HepG2 (cell line): Measurements from ENCODE around the gene PPP2R1B. TPM values are rescaled to one million over a fixed set of nuclear protein-coding genes. Genes with fewer than 3 reads are reported as not detected.

ENCODE experiments used
- AKNA ChIP-seq: sonication (generic); formaldehyde crosslinking; IDR thresholded peaks from 2 replicates; pipeline ENCODE4 v1.4.0; 2020; ENCODE audit warnings: missing genetic modification reagents, borderline replicate concordance
- FUBP1 ChIP-seq: sonication (generic); formaldehyde crosslinking; IDR thresholded peaks from 2 replicates; pipeline ENCODE4 v1.5.1; 2020; ENCODE audit warnings: missing genetic modification reagents, mild to moderate bottlenecking, borderline replicate concordance
- HNF4G ChIP-seq, 2 experiments: sonication (generic) in 1 of 2; formaldehyde crosslinking in 1 of 2; IDR thresholded peaks; 2 replicates each; pipeline versions ENCODE4 v1.4.0 to v1.6.1; 2011 to 2020; ENCODE audit warnings: borderline replicate concordance in 2 of 2, low read depth in 2 of 2, mild to moderate bottlenecking in 2 of 2, low read length in 1 of 2, missing genetic modification reagents in 1 of 2, moderate library complexity in 1 of 2
- MAFF ChIP-seq: IDR thresholded peaks from 2 replicates; pipeline ENCODE4 v1.6.1; 2011; ENCODE audit warnings: low read depth, low read length, improper control_type of control experiment
- PCBP2 ChIP-seq: fragments of 200-400 bp; formaldehyde crosslinking; optimal IDR thresholded peaks from 2 replicates; pipeline ENCODE3; 2018; ENCODE audit warnings: low read length, low read depth; ENCODE audit not compliant: poor library complexity, severe bottlenecking
- SNAPC4 ChIP-seq: sonication (generic); formaldehyde crosslinking; IDR thresholded peaks from 2 replicates; pipeline ENCODE4 v1.4.0; 2020; ENCODE audit warnings: mild to moderate bottlenecking, missing genetic modification reagents
- TBX2 ChIP-seq: sonication (generic); formaldehyde crosslinking; IDR thresholded peaks from 2 replicates; pipeline ENCODE4 v1.5.0; 2020; ENCODE audit warnings: missing genetic modification reagents, mild to moderate bottlenecking, borderline replicate concordance
- YEATS2 ChIP-seq: sonication (generic); formaldehyde crosslinking; IDR thresholded peaks from 2 replicates; pipeline ENCODE4 v1.4.0; 2020; ENCODE audit warnings: missing genetic modification reagents, borderline replicate concordance
- ZNF589 ChIP-seq: sonication (generic); formaldehyde crosslinking; conservative IDR thresholded peaks from 2 replicates; pipeline ENCODE4 v1.8.0; 2022; ENCODE audit warnings: mild to moderate bottlenecking, moderate library complexity, missing genetic modification reagents
- polyA plus RNA-seq, 8 experiments: library from polyadenylated mRNA; depleted of rRNA in 3 of 8; stranded (reverse) in 7 of 8; unstranded in 1 of 8; fragments of >200 nt; fragmentation: Illumina TruSeq in 4 of 8; extraction: Trizol in 4 of 8; gene quantifications; 2 replicates each; pipeline versions ENCODE4 v1.2.1 to v1.2.3, GENCODE V29; 2011 to 2016; ENCODE audit warnings: low read depth in 4 of 8, missing spikeins in 1 of 8, mixed read lengths in 1 of 8; ENCODE audit not compliant: insufficient read depth in 1 of 8
- total RNA-seq, 5 experiments: library from RNA; depleted of rRNA; stranded (reverse); fragments of >200 nt; fragmentation: Illumina TruSeq; extraction: Trizol; gene quantifications; 2 replicates each; pipeline ENCODE4 v1.2.3, GENCODE V29; 2016; ENCODE audit warnings: low read depth in 1 of 5
- TF ChIP-seq, protein P1 (sequence below): sonication (generic); formaldehyde crosslinking; IDR thresholded peaks from 2 replicates; pipeline ENCODE4 v1.4.0; 2020; ENCODE audit warnings: missing genetic modification reagents
- TF ChIP-seq, protein P2 (sequence below): sonication (generic); formaldehyde crosslinking; IDR thresholded peaks from 2 replicates; pipeline ENCODE4 v1.4.0; 2020; ENCODE audit warnings: mild to moderate bottlenecking, missing genetic modification reagents

Gene PPP2R1B
- total and polyA plus RNA-seq, 2 of the 13 experiments (the other 11 are each of a cell fraction or from before 2014, with no cell fraction given), result 22.1 to 56.8 TPM

DNA sequence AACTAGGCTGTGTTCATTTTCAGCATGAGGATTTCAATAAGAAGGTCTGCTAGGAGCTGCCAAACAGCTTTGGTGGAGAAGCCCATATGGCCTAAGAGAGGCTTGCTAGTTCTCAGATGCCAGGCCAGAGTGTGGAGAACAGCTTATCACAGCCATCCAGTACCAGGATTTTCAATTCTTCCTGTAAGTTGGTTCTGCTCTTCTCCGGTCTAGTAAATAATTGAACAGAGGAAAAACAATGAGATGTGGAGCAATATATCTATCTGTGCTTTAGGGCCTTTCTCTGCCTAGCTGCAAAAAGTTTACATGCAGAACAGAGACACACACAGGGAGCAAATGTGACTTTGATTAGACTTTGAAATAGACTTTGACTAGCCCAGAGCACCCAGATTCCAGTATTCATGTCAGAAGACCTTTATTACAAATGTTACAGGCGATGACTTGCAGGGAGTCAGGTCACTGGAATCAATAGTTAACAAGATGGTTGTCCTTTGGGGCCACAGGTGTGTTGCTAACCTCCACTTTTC lies 19.8 kb upstream of the PPP2R1B start (continued):
- TF ChIP-seq SNAPC4 (CRISPR knock-in tag), result no peak
- TF ChIP-seq, protein P1, sequence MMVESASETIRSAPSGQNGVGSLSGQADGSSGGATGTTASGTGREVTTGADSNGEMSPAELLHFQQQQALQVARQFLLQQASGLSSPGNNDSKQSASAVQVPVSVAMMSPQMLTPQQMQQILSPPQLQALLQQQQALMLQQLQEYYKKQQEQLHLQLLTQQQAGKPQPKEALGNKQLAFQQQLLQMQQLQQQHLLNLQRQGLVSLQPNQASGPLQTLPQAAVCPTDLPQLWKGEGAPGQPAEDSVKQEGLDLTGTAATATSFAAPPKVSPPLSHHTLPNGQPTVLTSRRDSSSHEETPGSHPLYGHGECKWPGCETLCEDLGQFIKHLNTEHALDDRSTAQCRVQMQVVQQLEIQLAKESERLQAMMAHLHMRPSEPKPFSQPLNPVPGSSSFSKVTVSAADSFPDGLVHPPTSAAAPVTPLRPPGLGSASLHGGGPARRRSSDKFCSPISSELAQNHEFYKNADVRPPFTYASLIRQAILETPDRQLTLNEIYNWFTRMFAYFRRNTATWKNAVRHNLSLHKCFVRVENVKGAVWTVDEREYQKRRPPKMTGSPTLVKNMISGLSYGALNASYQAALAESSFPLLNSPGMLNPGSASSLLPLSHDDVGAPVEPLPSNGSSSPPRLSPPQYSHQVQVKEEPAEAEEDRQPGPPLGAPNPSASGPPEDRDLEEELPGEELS (CRISPR knock-in tag), result peak; percentile 63
- no peak for TF ChIP-seq FUBP1 (CRISPR knock-in tag)
- 0 out of 2 replicates have a peak, but pooled peaks have one; percentile 16 for TF ChIP-seq HNF4G (IDR thresholded peaks at IDR 0.05; ENCODE audit: borderline replicate concordance, low read depth, low read length)
- no peak for TF ChIP-seq HNF4G (CRISPR knock-in tag; IDR thresholded peaks at IDR 0.05; ENCODE audit: borderline replicate concordance, low read depth)
- TF ChIP-seq TBX2 (CRISPR knock-in tag), result no peak
- no peak for TF ChIP-seq MAFF
- TF ChIP-seq, protein P2, sequence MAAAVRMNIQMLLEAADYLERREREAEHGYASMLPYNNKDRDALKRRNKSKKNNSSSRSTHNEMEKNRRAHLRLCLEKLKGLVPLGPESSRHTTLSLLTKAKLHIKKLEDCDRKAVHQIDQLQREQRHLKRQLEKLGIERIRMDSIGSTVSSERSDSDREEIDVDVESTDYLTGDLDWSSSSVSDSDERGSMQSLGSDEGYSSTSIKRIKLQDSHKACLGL, result no peak
- TF ChIP-seq PCBP2, result no peak
- no peak for TF ChIP-seq AKNA
- TF ChIP-seq ZNF589, result no peak
- TF ChIP-seq YEATS2 (CRISPR knock-in tag), result no peak
